GM23248 (cell line): Measurements from ENCODE around the gene DENND5B.

Source experiments
- EZH2 ChIP-seq: fragments of 200-600 bp; sonication (generic); IDR thresholded peaks from 2 replicates; pipeline ENCODE4 v1.6.1; 2018; ENCODE audit warnings: antibody characterized with exemption, mild to moderate bottlenecking; ENCODE audit not compliant: insufficient read depth, poor library complexity, severe bottlenecking
- EZH2phosphoT487 ChIP-seq: fragments of 200-600 bp; sonication (generic); IDR thresholded peaks from 2 replicates; pipeline ENCODE4 v1.6.1; 2018; ENCODE audit warnings: antibody characterized with exemption, moderate library complexity, mild to moderate bottlenecking, low read depth; ENCODE audit not compliant: insufficient read depth

DNA sequence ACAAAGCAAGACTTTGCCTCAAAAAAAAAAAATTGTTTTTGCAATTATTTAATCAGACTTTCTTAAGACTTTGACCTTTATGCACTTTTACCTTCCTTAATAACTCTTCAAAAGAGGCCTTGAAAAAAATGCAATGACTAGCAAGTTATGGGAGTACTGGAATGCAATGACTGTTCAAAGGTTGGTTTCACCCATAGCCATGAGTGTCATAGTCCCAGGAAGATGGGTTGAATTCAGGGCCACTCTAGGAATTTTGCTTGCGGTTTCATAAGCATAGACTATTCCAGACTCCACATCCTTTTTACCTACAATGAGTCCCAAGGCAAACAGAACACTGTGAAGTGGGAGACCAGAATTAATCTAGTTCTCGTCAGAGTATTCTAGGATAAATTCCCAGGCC, 29.4 kb upstream of the DENND5B start:
- TF ChIP-seq EZH2 (no peak), EZH2phosphoT487 (no peak)
